GM12873 (cell line): Measurements from ENCODE around the gene METTL17.
"Not testable (repeated sequence)": the region's sequence is repeated elsewhere in the genome, so short reads cannot be mapped to it uniquely, and the experiment has no call there.

Experiments used
- CTCF ChIP-seq: IDR thresholded peaks from 2 replicates; pipeline ENCODE4 v1.5.1; 2012; ENCODE audit warnings: low read depth, mild to moderate bottlenecking, moderate library complexity, low read length, control low read depth; ENCODE audit not compliant: insufficient read depth; ENCODE audit errors: missing control alignments

Gene METTL17

GRCh38 chr14:20989787-20990600 is at the start of gene METTL17:
Gene METTL17 (plus strand): TSS chr14:20989980. CDS start chr14:20990003, 23 bp downstream.
- peak; percentile 56 for TF ChIP-seq CTCF

GRCh38 chr14:20954736-20955537 is 34.8 kb upstream of the METTL17 start, which contains the start of gene RNASE2:
Gene RNASE2 (plus strand): TSS chr14:20955487. CDS start chr14:20955772, 285 bp downstream.
- not testable (repeated sequence) for TF ChIP-seq CTCF

GRCh38 chr14:20956376-20956976 is 33.3 kb upstream of the METTL17 start:
- no peak for TF ChIP-seq CTCF

- no peak for TF ChIP-seq CTCF
Observed at GRCh38 chr14:20969336-20969735, 20.4 kb upstream of the METTL17 start.

- no peak for TF ChIP-seq CTCF
Observed at GRCh38 chr14:20970647-20970982, 19.2 kb upstream of the METTL17 start.

GRCh38 chr14:20970983-20971704 is 18.6 kb upstream of the METTL17 start:
- TF ChIP-seq CTCF = peak; percentile 97

- TF ChIP-seq CTCF = no peak
Observed at GRCh38 chr14:20971705-20972021, 18.1 kb upstream of the METTL17 start.
